GM19023 (cell line): ENCODE results near the gene TTI1.
A peak's percentile ranks its signal among the peaks of the same experiment; 100 is the strongest.

Experiments used
- ATAC-seq: cut with Tn5 transposase; IDR thresholded peaks from one replicate; pipeline ENCODE4 v1.9.1; 2021; ENCODE audit warnings: mild to moderate bottlenecking, moderate library complexity; ENCODE audit not compliant: unreplicated experiment

Gene TTI1

DNA sequence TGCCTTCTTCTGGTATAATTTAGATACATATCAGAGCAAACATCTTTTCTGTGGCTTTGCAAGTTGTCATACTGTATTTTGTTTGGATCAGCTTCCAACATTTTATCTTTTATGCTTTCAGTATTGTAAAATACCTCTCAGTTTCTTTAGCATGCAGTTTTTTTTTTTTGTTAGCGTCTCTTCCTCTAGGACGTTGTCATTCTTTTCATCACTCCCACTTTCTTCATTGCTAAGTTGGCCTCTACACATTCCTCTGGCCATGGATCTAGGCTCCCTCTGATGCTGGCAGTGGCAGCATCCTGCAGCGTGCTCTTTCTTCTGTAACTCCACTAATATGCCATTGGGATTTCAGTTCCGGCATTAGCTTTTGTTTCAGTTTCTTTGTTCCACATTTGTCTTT is 22.0 kb upstream of the TTI1 start:
- no peak for ATAC-seq

DNA sequence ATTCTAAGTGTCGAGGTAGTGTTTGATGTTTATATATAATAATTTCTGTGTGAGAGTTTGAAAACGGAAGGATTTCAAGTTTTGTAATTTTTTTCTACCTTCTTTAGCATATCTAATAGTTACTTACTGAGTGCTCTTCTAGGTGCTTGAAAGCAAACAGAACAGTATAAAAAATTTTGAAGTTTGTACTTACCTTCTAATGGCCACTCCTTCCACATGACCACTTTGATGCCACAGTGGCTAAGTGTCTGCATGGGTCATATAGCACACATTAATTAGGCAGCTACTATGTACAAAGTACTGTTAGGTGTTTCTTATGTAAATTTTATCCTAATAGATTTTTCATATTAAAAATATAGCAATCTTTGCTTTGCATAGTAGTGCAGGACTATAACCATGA is 21.4 kb upstream of the TTI1 start:
- ATAC-seq = no peak

DNA sequence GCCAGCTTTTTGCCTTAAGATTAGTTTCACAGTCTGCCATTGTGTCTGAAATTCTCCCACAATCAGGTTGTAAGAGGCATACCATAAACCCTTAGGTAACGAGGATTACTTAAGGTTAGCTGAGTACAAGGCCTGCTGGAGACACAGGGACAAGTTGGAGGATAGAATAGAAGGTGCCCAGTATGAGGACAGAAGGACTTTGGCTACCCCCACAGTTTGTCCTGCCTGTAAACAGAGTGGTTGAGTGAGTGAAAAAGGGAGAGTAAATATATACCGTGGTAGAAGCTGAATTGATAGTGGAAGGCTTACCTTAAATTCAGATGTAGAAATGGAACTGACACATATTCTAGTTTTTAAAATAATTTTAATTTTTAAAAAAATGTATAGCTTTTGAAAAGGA is 19.6 kb upstream of the TTI1 start:
- ATAC-seq = no peak

DNA sequence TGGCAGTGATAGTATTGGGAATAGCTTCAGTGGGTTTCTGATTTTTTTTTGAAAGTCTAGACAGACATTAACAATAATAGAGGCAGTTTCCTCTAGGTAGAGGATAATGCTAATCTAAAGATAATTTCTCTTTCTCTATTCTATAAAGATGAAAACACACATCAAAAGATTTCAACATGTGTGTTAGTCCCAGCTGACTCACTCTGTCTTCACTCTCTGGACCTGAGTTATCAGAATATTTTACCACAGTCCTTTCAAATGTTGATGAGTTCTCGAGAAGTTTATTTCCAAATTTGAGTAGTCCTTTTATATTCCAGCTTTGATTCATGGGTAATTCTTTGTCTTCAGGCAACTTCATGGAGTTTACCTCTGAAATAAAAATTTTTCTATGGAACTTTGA is 17.4 kb upstream of the TTI1 start:
- no peak for ATAC-seq

DNA sequence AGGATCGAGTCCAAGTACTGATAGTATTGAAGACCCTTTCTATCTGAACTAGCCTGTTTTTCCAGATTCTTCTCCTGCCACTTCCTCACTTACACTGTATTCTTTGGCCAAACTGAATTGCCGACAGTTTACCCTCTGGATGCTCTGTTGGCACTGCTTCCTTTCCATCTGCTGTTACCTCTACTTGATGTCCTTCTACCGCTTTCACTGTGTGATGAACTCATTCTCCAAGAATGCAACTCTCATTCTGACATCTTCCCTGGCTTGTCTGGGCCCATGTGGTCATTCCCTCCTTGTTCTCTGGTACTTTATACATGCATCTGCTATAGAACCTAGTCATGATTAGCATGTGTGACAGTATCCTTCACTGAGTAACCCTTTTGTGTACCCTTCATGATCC is 16.5 kb upstream of the TTI1 start:
- ATAC-seq = no peak

DNA sequence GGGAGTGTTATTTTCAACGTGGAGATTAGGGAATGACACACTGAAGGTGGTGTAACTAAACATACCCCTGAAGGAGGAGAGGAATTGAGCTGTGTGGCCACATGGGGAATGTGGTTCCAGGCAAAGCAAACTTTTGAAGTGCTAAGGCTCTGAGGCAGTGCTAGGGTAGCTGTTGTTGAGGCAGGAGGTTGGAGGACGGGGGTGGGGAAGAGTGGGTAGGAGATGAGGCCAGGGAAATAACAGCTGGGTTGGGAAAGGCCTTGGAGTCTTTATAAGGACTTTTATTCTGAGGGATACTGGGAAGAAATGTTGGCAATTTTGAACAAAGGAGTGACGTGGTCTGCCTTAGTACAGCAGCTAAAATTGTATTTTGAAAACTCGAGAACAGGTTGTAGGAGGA is 13.3 kb upstream of the TTI1 start:
- ATAC-seq = no peak

DNA sequence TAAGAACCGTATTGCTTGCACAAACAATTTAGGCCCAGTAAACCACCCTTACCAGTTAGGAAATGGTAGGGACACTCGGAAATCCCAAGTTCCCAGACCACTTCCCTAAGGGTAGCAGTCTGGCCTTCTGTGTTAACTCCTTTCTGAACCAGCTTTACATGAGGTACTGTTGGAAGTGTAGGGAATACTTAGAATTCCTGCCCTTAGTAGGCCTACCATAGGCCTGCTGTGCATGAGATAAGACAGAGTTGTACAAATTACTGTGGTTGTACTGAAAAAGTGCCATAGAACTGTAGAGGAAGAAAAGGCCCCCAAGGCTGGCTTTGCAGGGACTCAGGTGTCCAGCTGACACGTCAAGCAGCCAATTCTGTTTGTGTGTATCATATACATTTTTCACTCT is 11.4 kb upstream of the TTI1 start:
- no peak for ATAC-seq

DNA sequence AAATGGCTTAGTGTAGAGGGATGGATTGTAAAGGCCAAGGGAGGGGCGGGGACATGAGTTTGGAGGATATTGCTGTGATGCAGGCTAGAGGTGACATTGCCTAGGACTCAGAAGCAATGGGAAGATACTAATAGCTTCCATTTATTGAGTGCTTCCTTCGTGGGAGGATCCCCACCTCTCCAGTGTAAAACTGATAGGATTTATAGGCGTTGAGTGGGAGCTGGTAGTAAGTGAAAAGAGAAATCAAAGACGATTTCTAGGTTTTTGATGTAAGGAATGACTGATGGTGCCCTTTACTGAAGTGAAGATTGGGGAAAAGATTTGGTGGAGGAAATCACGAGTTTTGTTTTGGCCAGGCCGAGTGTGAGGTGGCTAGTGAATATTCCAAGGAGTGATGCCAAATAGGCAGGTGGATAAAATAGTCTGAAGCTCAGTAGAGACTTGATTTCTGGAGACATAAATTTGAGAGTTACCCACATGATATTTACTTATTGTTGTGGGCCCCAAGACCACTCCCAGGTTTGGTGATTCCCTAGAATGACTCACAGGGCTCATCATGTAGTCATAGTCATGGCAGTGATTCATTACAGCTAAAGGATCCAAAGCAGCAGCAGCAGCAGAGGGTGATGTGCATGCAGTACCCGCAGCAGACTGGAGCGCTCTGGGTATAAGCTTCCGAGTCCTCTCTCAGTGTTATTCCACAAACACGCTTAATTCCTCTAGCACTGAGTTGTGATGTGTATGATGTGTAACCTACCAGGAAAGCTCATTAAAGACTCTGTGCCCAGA is 10.4 kb upstream of the TTI1 start:
- ATAC-seq = no peak

DNA sequence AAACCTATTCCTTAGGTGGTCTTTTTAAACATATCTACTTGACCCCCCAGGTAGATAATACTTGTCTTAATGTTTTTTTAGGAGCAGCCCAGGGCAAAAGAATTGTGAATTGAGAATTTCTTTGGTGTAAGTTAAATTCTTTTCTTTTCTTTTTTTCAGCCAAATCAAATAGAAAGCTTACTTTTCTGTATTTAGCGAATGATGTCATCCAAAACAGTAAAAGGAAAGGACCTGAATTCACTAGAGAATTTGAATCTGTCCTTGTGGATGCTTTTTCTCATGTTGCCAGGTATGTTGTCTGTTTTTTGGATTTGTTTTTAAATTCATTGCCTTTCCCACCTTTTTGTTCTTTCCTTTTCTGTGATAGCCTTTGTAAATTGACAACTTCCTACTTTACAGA is 7.0 kb upstream of the TTI1 start:
- no peak for ATAC-seq

DNA sequence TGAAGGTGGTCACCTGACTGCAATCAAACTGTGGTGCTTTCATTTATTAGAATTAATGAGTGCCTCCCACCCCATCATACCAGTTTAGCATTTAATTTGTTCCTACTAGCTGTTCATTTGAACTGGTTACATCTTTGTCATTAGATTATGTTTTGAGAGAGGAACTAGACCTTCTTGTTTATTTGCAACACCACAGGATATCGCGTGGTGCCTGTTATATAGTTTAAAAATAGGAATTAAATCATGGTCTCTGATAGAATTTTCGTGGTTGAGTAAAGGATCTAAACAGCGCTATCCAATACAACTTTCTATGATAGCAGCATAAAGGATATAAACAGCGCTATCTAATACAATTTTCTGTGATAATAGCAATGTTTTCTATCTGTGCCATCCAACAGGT is 3.1 kb upstream of the TTI1 start:
- ATAC-seq = no peak

DNA sequence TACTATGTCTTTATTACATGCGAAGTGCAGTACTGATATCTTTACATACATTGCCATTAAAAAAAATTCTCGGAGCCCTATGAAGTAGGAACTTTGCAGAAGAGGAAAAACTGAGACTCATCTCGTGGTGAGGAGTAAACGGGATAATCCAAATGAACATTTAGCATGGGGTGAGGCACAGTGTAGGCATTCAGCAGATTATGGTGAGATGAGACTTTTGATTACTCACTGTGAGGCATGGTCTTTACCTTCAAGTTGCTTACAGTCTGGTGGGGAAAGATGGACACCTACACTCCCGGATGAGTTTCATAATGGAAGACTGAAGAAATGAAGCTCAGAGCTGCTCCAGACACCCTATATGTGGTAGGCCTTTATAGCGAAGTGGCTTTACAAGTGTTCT is 1.7 kb upstream of the TTI1 start:
- ATAC-seq = no peak

DNA sequence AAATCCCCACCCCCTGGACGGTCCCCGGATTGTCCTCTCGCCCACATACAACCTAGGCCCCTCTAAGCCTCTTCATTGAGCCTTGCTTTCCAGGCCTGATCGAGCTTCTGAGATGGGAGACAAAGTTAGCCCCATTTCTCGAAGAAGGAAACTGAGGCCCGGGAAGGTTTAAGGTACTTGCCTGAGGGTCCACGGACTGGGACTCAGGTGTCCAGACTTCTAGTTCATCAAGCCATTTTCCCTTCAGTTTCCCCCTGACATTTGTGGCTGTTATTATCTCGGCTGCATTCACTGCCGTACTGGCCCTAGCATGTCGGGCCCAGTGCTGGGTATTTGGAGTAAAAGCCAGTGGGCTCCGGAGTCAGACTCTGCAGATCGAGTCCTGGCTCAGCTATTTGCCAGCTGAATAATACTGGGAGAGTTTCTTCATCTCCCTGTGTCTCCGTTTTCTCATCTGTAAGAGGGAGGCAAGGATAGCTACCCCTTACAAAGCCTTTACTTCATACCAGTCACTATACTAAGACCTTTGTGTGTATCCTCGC is 923 bp upstream of the TTI1 start:
- ATAC-seq = peak; percentile 11

DNA sequence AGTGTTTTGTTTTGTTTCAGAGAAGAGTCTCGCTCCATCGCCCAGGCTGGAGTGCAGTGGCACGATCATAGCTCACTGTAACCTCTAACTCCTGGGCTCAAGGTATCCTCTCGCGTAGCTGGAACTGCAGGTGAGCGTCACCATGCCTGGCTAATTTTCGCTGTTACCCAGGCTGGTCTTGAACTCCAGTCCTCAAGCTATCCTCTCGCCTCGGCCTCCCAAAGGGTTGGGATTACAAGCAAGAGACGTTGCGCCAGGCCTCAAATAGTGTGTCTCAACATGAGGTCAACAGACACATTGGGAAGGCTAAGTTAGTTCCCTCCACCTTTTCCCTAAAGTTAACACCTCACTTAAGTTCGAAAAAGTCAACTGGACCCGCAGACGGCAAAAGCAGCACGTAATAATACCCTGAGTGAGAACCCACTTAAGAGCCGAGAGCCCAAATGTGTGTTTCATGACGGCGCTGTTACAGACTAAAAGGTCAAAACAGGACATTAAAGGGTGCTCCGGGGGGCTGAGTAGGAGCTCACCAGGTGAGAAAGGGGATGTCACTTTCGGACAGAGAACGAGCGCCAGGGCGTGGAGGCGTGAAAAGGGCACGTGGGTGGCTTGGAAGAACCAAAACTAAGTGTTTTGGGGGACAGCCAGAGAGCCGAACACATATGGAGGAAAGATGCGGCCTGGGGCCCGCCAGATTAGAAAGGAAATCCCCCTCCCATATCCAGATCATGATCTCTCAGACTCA is 499 bp downstream of the TTI1 start:
- peak; percentile 50 for ATAC-seq

DNA sequence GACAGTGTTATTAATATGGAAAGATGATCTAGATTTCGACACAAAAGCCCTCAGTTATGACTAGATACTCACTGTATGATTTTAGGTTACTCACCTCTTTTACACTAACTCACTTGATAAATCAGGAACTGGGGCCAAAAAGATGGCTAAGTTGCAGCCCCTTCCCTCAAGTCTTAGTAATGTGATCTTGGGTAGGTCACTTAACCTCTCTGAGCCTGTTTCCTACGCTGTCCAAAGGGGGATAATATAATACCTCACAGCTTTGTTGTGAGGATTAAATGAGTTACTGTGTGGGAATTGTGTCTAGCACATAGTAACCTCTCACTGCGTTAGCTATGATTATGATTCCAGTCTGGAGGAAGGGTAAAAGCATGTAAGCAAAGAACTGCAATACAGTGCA is 1.3 kb downstream of the TTI1 start:
- ATAC-seq = no peak

DNA sequence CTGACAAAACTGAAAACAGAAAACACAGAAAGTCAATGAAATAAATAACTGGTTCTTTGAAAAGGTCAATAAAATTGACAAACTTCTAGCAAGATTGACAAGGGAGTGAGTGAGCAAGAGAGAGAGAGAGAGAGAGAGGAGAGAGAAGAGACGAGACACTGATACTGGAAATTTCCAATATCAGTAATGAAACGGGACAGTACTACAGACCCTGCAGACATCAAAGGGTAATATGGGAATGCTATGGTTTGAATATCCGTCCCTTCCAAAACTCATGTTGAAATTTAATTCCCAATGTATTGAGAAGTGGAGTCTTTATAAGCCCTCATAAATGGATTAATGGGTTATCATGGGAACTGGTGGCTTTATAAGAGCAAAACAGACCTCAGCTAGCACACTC is 3.8 kb downstream of the TTI1 start:
- ATAC-seq = no peak

DNA sequence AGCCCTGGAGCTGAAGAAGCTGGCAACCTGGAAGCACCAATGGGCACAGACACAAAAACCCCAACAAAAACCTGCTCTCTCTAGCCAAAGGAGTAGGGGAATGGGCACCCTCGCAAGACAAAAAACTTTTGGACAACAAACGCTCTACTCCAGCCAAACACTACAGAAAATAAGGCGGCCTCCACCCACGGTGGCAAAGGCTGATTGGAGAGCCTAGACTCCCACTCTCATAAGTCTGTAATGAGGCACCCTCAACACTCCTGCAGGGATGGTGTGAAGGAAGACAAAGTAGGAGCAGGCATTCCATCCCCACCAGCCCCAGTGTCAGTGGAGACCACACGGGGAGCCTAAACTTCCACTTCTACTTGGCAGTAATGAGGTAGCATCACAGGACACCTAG is 8.8 kb downstream of the TTI1 start:
- ATAC-seq = no peak

DNA sequence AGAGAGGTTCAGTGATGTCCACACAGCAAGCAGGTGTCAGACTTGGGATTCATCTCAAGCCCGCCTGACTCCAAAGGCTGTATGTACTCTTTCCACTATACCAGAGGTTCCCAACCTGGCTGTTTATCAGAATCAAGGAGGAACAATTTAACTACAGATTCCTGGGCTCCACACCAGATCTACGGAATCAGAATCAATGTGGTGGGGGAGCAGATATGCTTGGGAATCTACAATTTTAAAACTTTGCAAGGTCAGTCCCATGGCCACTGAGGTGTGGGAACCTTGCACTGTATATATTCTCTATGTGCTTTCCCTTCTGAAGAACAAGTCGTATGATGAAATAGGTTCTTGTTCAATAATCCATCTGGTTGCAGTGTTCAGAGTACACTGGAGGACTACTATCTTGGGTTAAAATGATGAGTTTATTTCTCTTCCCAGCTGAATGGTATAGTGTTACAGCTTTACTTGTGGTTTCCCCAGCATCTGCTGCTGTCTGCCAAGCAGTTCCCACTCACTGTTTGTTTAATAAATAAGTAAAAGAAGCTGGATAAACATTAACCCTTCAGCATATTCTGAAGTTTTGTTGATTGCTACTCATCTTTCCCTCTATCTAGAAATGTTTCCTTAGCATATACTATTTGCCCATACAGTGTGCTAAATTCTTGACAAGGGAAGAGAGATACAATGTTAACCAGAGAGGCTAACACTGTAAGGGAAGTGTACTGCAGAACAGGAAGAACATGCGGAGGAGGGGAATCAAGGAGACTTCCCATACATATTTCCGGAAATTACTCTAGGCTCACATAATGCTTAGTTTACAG is 9.9 kb downstream of the TTI1 start:
- ATAC-seq = no peak

DNA sequence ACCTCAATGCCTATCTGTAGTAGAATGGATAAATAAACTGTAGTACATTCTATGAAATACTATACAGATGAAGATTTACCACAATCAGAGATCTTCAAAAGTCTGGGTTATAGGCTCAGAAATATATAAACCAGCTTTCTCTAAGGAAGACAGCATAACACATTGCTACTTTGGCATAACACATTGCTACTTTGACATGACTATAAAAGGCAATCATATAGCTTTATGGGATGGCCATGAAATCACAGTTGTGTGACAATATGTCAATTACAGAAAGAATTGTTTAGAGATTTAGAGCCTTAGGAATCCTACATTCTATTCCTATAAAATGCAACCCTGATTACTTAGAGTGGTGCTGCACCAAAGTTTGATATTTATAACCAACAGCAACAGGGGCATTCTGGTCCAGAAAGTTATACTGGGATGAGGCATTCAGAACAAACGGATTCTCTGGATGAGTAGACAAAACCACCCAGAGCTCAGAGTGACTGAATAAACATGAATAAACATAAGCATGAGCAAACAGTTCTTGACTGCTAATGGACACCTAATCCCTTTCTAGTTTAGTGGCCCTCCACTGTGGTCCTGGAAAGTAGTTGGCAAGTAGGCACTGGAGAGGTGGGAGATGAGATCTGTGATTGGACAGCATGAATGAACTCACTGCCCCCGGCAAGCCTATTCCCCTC is 12.0 kb downstream of the TTI1 start:
- no peak for ATAC-seq

DNA sequence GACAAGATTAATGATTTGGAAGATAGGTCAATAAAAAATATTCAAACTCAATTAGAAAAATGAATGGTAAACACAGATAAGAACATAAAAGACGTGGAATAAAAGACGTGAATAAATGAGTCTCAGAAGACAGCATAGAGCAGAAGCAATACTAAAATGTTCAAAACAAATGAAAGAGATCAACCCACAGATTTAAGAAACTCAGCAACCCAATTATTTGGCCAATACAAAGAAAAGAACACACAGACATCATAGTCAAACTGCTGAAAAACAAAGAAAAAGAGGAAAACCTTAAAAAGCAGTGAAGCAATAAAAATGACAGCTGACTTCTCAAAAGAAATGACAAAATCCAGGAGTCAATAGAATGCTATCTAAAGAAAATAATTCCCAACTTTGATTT is 14.9 kb downstream of the TTI1 start:
- ATAC-seq = no peak

DNA sequence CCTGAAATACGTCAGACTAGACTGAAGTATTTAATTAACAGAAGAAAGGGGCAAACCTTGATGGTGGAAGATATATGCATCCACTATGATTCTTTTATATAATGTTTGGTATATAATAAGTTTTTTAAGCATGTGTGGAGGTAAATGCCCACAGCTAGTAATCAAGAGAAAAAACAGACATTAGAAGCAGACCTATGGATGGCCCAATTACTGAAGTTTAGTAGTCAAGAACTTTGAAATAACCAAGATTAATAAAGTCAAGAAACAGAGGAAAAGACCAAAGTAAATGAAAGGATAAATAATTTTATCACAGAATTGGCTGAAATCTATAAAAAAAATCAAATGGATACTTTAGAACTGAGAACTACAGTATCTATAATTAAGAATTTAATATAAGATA is 15.3 kb downstream of the TTI1 start:
- ATAC-seq = no peak

DNA sequence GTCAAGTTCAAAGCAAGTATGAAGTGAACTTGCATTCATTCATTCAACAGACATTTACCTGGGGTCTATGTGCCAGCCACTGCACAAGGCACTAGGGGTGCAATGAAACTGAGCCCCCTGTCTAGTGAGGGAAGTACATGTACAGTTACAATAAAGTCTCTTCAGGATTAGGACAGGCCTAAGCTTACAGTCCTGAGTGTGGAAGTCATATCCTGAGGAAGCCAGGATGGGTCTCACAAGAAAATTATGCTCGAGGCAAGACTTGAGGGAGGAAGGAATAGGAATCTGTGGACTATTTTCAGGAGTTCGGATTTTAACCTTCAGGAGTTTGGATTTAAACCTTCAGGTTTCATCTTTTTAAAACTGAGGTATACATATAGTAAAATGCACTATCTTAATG is 19.4 kb downstream of the TTI1 start:
- no peak for ATAC-seq
